GM12875 (cell line): Measurements from ENCODE around the gene GSG1.

ENCODE experiments used
- H3K4me3 ChIP-seq: one replicate; pipeline ENCODE4 v1.5.1; 2011; ENCODE audit warnings: low read depth, low read length, control low read depth
- CTCF ChIP-seq: IDR thresholded peaks from 2 replicates; pipeline ENCODE4 v1.5.1; 2011; ENCODE audit warnings: low read depth, mild to moderate bottlenecking, control low read depth, inconsistent platforms, low read length, moderate library complexity, borderline replicate concordance; ENCODE audit not compliant: insufficient read depth

The GSG1 gene

GRCh38 chr12:13093848-13094220 lies 9.6 kb downstream of the GSG1 start:
- H3K4me3 ChIP-seq: no peak overlapping the region
- TF ChIP-seq CTCF: no peak

- TF ChIP-seq CTCF: no peak
Observed at GRCh38 chr12:13093191-13093847, 10.1 kb downstream of the GSG1 start.

GRCh38 chr12:13091832-13092231 lies 11.6 kb downstream of the GSG1 start:
- H3K4me3 ChIP-seq: no peak overlapping the region
- TF ChIP-seq CTCF: no peak

More at GRCh38 chr12:13093191-13093847, 10.1 kb downstream of the GSG1 start:
- no peak overlapping the region for H3K4me3 ChIP-seq

GRCh38 chr12:13090054-13090453 lies 13.4 kb downstream of the GSG1 start:
- no peak overlapping the region for H3K4me3 ChIP-seq
- TF ChIP-seq CTCF: no peak

- H3K4me3 ChIP-seq: no peak overlapping the region
- no peak for TF ChIP-seq CTCF
Observed at GRCh38 chr12:13088496-13088895, 15.0 kb downstream of the GSG1 start.

- no peak for TF ChIP-seq CTCF
- H3K4me3 ChIP-seq: no peak overlapping the region
Observed at GRCh38 chr12:13087766-13088165, 15.7 kb downstream of the GSG1 start.

- TF ChIP-seq CTCF: no peak
Observed at GRCh38 chr12:13085968-13086686, 17.3 kb downstream of the GSG1 start.

More at GRCh38 chr12:13085968-13086686, 17.3 kb downstream of the GSG1 start:
- no peak overlapping the region for H3K4me3 ChIP-seq
